ENCODE data around the gene NTRK2.

NTRK2 gene

GRCh38 chr9:84827216-84827765 lies 157.8 kb downstream of the NTRK2 start (continued):
- TF ChIP-seq ZSCAN5A (tag by site-specific recombination; IDR thresholded peaks at IDR 0.05), result no peak
- no peak for TF ChIP-seq ZNF660 (tag by site-specific recombination; IDR thresholded peaks at IDR 0.05)
- no peak for TF ChIP-seq ZNF266 (tag by site-specific recombination; IDR thresholded peaks at IDR 0.05; ENCODE audit: low read depth)
- no peak for TF ChIP-seq ZNF704 (tag by site-specific recombination; IDR thresholded peaks at IDR 0.05)
- no peak for TF ChIP-seq ZNF513 (tag by site-specific recombination; IDR thresholded peaks at IDR 0.05)
- TF ChIP-seq ZNF639 (tag by site-specific recombination; IDR thresholded peaks at IDR 0.05), result no peak

GRCh38 chr9:84828046-84828445 lies 158.5 kb downstream of the NTRK2 start:
- POLR2A ChIA-PET, result no interaction called here
- TF ChIP-seq ZNF146 (tag by site-specific recombination; IDR thresholded peaks at IDR 0.05) (no peak), HOXD13 (CRISPR knock-in tag; IDR thresholded peaks at IDR 0.05; ENCODE audit: borderline replicate concordance) (no peak), ZNF23 (tag by site-specific recombination; IDR thresholded peaks at IDR 0.05; ENCODE audit: borderline replicate concordance) (no peak)
- CTCF ChIA-PET, result interaction anchor here (0.6 to 1.3 kb wide), 4 partner anchors 11 to 105 kb away, joined by 3 to 5 read pairs (median 4); no protein-coding TSS in a partner anchor

GRCh38 chr9:84829471-84829870 lies 159.9 kb downstream of the NTRK2 start:
- TF ChIP-seq ZNF600 (tag by site-specific recombination; IDR thresholded peaks at IDR 0.05), result no peak
- no peak for TF ChIP-seq ZBTB8A (tag by site-specific recombination; IDR thresholded peaks at IDR 0.05)
- TF ChIP-seq ZNF792 (tag by site-specific recombination; IDR thresholded peaks at IDR 0.05), result no peak
- no peak for TF ChIP-seq ZNF529 (tag by site-specific recombination; IDR thresholded peaks at IDR 0.05; ENCODE audit: insufficient replicate concordance)
- no peak for TF ChIP-seq ZNF837 (tag by site-specific recombination; IDR thresholded peaks at IDR 0.05)
- TF ChIP-seq ZBTB49 (tag by site-specific recombination; IDR thresholded peaks at IDR 0.05; ENCODE audit: low read depth), result no peak
- no peak for TF ChIP-seq ZNF791 (tag by site-specific recombination; IDR thresholded peaks at IDR 0.05)
- no peak for TF ChIP-seq ZNF239 (tag by site-specific recombination; IDR thresholded peaks at IDR 0.05)
- TF ChIP-seq ZNF548 (tag by site-specific recombination; IDR thresholded peaks at IDR 0.05), result no peak
- no peak for TF ChIP-seq ZNF514 (tag by site-specific recombination; IDR thresholded peaks at IDR 0.05)
- TF ChIP-seq PRDM10 (tag by site-specific recombination; IDR thresholded peaks at IDR 0.05), result no peak
- TF ChIP-seq ZNF394 (tag by site-specific recombination; IDR thresholded peaks at IDR 0.05; ENCODE audit: borderline replicate concordance), result no peak
- TF ChIP-seq ZNF747 (tag by site-specific recombination; IDR thresholded peaks at IDR 0.05), result no peak
- no peaks in the 10 kb centered on the region for H3K36me3 ChIP-seq (ENCODE audit: control insufficient read depth in 2 of 2, insufficient read depth in 1 of 2, low read length in 2 of 2)
- ChIA-PET CTCF (interaction anchor here (1.3 kb wide), 1 partner anchor 10 kb away, joined by 3 read pairs; no protein-coding TSS in a partner anchor), POLR2A (no interaction called here)
- no peak overlapping the region for H3K4me3 ChIP-seq (ENCODE audit: low read depth, low read length)
- no peak overlapping the region for H3K27ac ChIP-seq (ENCODE audit: extremely low read depth, low read depth, low read length)
- no peaks in the 10 kb centered on the region for H3K4me1 ChIP-seq (ENCODE audit: control insufficient read depth, insufficient read depth, low read length)
- H3K9me3 ChIP-seq (ENCODE audit: control insufficient read depth, insufficient read depth, low read depth, low read length), result no peaks in the 10 kb centered on the region

More at GRCh38 chr9:84828046-84828445, 158.5 kb downstream of the NTRK2 start:
- Histone ChIP-seq H3K4me1 (ENCODE audit: control insufficient read depth, insufficient read depth, low read length) (no peaks in the 10 kb centered on the region), H3K9me3 (ENCODE audit: control insufficient read depth, insufficient read depth, low read depth, low read length) (no peaks in the 10 kb centered on the region), H3K36me3 (ENCODE audit: control insufficient read depth in 2 of 2, insufficient read depth in 1 of 2, low read length in 2 of 2) (no peaks in the 10 kb centered on the region), H3K4me3 (ENCODE audit: low read depth, low read length) (no peak overlapping the region), H3K27ac (ENCODE audit: extremely low read depth, low read depth, low read length) (no peak overlapping the region)

All from HEK293 (cell line).